HG02840 (cell line): ENCODE data around the gene CD302.
"Not testable (repeated sequence)": the region's sequence is repeated elsewhere in the genome, so short reads cannot be mapped to it uniquely, and the experiment has no call there.

Experiments used
- ATAC-seq: cut with Tn5 transposase; IDR thresholded peaks from one replicate; pipeline ENCODE4 v1.9.1; 2021; ENCODE audit warnings: mild to moderate bottlenecking, moderate library complexity, moderate number of reproducible peaks; ENCODE audit not compliant: unreplicated experiment, low FRiP score

CD302 gene

GRCh38 chr2:159795841-159796690 lies 1.9 kb downstream of the CD302 start:
- ATAC-seq, result no peak

- no peak for ATAC-seq
Measured at GRCh38 chr2:159793326-159793725, 4.7 kb downstream of the CD302 start.

- ATAC-seq, result no peak
Measured at GRCh38 chr2:159792599-159792998, 5.4 kb downstream of the CD302 start.

GRCh38 chr2:159792036-159792435 lies 6.0 kb downstream of the CD302 start:
- ATAC-seq, result no peak

GRCh38 chr2:159790323-159790722 lies 7.7 kb downstream of the CD302 start:
- ATAC-seq, result no peak

- no peak for ATAC-seq
Measured at GRCh38 chr2:159788253-159788652, 9.8 kb downstream of the CD302 start.

GRCh38 chr2:159787647-159788046 lies 10.4 kb downstream of the CD302 start:
- ATAC-seq, result not testable (repeated sequence)

- ATAC-seq, result no peak
Measured at GRCh38 chr2:159786938-159787337, 11.1 kb downstream of the CD302 start.

- no peak for ATAC-seq
Measured at GRCh38 chr2:159785195-159785594, 12.8 kb downstream of the CD302 start.

- ATAC-seq, result not testable (repeated sequence)
Measured at GRCh38 chr2:159784744-159785143, 13.3 kb downstream of the CD302 start.

GRCh38 chr2:159783556-159783955 lies 14.5 kb downstream of the CD302 start:
- no peak for ATAC-seq

GRCh38 chr2:159776321-159776720 lies 21.7 kb downstream of the CD302 start:
- ATAC-seq, result no peak

GRCh38 chr2:159775021-159775420 lies 23.0 kb downstream of the CD302 start:
- no peak for ATAC-seq

- no peak for ATAC-seq
Measured at GRCh38 chr2:159774370-159774990, 23.5 kb downstream of the CD302 start.

GRCh38 chr2:159773886-159774285 lies 24.1 kb downstream of the CD302 start:
- no peak for ATAC-seq

- no peak for ATAC-seq
Measured at GRCh38 chr2:159773426-159773825, 24.6 kb downstream of the CD302 start.

GRCh38 chr2:159769147-159769546 lies 28.9 kb downstream of the CD302 start:
- ATAC-seq, result no peak

GRCh38 chr2:159762075-159762474 lies 35.9 kb downstream of the CD302 start:
- no peak for ATAC-seq

GRCh38 chr2:159760326-159760725 lies 37.7 kb downstream of the CD302 start:
- no peak for ATAC-seq

GRCh38 chr2:159759577-159759976 lies 38.4 kb downstream of the CD302 start:
- no peak for ATAC-seq

- no peak for ATAC-seq
Measured at GRCh38 chr2:159758686-159759085, 39.3 kb downstream of the CD302 start.

- no peak for ATAC-seq
Measured at GRCh38 chr2:159758239-159758638, 39.8 kb downstream of the CD302 start.
